ENCODE measurements around the gene RDH11.

Gene RDH11

GRCh38 chr14:67643713-67644112 is 51.9 kb downstream of the RDH11 start:
- no peak for DNase-seq

GRCh38 chr14:67641902-67642749 is 53.4 kb downstream of the RDH11 start:
- DNase-seq: no peak

DNA sequence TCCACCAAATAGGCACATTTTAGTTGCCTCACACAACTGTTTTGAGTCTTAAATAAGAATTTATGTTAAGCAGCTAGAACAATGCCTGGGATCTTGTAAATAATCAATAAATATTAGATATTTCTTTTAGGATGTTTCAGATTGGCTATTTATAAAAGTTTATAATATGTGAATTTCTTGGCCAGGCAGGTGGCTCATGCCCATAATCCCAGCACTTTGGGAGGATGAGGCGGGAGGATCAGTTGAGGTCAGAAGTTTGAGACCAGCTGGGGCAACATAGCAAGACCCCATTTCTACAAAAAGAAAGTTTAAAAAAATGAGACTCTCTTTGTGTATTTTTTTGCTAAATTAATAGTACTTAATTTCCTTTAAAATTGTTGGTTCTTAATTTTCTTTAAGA is 54.1 kb downstream of the RDH11 start:
- DNase-seq: no peak

DNA sequence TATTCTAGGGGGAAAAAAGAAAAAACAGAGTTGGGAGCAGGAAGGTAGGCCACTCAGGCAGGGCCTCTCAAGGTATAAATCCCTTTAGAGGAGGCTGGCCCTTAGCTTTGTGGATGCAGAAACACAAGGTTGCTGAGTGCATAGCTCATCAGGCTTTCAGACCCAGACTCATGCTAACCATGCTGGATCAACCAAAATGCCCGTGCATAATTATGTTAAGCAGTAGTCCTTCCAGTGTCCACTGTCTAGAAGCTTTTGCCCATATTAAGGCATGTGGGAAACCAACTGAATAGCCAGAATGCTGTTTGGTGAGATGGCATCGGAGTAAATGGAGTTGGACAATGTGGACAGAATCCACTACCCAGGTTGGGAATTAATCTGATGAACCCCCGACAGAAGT is 56.9 kb downstream of the RDH11 start:
- no peak for DNase-seq

DNA sequence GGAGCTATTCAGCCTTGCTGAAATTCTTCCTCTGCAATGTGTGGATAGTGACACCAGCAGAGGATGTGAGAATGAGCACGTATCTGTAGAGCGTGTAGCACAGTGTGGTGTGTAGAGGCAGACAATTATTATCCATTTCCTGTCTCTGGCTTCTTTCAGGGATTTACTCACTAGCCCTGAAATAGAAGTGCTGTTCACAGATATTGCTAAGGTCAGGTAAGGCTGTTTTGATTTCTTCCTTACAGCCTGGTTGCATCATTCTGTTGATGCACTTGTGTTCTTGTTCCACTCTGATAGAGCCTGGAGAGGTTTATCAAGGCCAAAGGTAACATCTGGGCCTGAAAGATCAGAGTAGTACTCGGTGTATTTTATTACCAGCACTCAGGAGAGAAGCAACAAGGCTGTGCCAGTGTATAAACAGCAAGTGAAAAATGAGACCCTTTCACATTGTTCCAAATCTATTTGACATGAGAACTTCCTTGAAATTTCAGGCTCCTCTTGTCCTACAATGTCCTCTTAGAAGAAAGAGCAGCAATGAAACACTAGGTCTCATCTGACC is 59.1 kb downstream of the RDH11 start:
- DNase-seq: no peak

DNA sequence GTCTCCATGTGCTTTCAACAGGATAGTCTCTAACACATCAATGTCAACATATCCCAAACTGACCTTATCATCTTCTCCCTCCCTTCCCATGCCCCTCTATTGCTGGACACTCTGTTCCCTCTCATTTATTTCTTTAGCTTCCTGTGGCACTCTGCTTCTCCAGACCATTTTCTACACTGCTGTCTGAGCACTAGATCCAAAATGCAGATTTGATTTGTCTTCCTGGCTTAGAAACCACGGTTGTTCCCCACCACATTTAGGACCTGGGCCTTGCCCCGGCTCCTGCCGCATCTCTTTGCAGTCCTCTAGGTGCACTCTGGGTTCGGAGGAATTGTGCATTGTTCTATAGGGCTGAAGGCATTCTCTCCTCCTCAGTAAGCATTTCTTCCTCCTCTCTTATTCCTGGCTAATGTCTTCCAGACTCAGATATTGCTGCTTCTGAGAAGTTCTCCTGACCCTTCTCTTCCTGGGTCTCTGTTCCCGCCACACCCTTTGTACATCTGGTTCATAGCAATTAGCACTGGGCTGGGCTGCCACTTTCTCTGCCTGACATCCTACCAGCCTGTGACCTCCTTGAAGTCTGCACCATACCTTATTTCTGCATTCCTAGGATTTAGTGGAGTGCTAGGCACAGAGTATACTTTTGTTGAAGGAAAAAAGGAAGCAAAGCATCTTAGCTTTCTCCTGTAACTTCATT is 62.0 kb downstream of the RDH11 start:
- DNase-seq: no peak

DNA sequence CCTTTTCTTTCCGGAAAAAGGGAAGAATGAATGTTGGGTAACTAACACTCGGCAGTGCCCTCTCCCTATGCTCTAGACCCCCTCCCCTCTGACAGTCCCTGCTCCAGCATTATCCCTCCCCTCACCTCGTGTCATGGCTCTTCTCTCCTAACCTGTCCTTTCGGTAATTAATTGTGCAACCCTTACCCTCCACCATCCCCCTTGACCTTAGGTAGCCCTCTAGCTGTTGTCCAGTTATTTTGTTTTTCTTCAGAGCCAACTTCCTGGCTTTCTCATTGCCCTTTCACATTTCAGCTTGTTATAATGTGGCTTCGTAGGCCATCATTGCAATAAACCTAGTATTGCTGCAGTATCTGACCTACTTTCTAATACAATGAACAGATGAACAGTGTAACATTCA is 64.6 kb downstream of the RDH11 start:
- DNase-seq: no peak

- DNase-seq: no peak
Measured at GRCh38 chr14:67630186-67630585, 65.4 kb downstream of the RDH11 start.

DNA sequence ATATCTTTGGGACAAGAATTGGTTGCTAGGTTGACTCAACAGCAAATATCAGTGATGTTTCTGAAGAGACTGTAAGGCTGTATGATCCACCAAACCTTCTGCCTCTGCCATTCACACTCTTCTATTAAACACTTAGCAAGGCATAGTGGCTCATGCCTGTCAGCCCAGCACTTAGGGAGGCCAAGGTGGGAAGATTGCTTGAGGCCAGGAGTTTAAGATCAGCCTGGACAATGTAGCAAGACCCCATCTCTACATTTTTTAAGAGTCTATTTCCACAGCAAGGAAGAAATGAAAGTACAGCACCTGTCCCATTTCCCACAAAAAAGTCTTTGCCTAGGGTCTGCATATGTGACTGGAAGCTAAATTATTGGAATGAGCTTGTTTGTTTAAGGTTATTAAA is 68.0 kb downstream of the RDH11 start:
- DNase-seq: no peak
